HEK293 (cell line): ENCODE results near the gene CWC25.

ENCODE experiments used
- CTCF ChIP-seq: fragments of 450-650 bp; formaldehyde crosslinking; IDR thresholded peaks from 2 replicates; pipeline ENCODE4 v1.5.1; 2016; ENCODE audit warnings: missing biosample characterization, missing genetic modification characterization
- PBX3 ChIP-seq: sonication (generic); formaldehyde crosslinking; IDR thresholded peaks from 2 replicates; pipeline ENCODE4 v1.8.1; 2022; ENCODE audit warnings: mild to moderate bottlenecking, moderate library complexity, missing genetic modification reagents
- ZEB2 ChIP-seq: fragments of 450-650 bp; formaldehyde crosslinking; IDR thresholded peaks from 2 replicates; pipeline ENCODE4 v1.5.1; 2016; ENCODE audit warnings: missing biosample characterization, missing genetic modification characterization
- ZNF768 ChIP-seq: fragments of 450-650 bp; formaldehyde crosslinking; IDR thresholded peaks from 2 replicates; pipeline ENCODE4 v1.5.1; 2018; ENCODE audit warnings: missing biosample characterization, mild to moderate bottlenecking, missing genetic modification characterization

- TF ChIP-seq PBX3 (CRISPR knock-in tag) (no peak), CTCF (no peak), ZEB2 (tag by site-specific recombination) (no peak), ZNF768 (tag by site-specific recombination) (no peak)
Observed at GRCh38 chr17:38753071-38753506, 72.0 kb downstream of the CWC25 start.
